Liver (tissue), 9 donors: Measurements from ENCODE around the gene PCDH1. TPM values are rescaled to one million over a fixed set of nuclear protein-coding genes. Genes with fewer than 3 reads are reported as not detected.

ENCODE experiments used
- DNase-seq: peaks from one replicate; pipeline ENCODE4 v3.0.0-alpha.2; 2017; ENCODE audit warnings: low spot score
- H3K27ac ChIP-seq, 2 donors: one replicate each; pipeline ENCODE4 v1.7.0; 2013; ENCODE audit warnings: inconsistent platforms in 2 of 2, low read length in 2 of 2, control low read depth in 1 of 2, low read depth in 1 of 2, mild to moderate bottlenecking in 1 of 2
- H3K27me3 ChIP-seq, 4 donors: one replicate each; pipeline versions ENCODE4 v1.6.1 to v1.7.0; 2013; ENCODE audit warnings: low read length in 3 of 4, inconsistent platforms in 1 of 4, mild to moderate bottlenecking in 1 of 4, moderate library complexity in 1 of 4; ENCODE audit not compliant: control insufficient read depth in 4 of 4, insufficient read depth in 4 of 4
- H3K36me3 ChIP-seq, 4 donors: one replicate each; pipeline versions ENCODE4 v1.6.1 to v1.7.0; 2013; ENCODE audit warnings: low read length in 3 of 4, mild to moderate bottlenecking in 3 of 4, low read depth in 1 of 4, moderate library complexity in 1 of 4; ENCODE audit not compliant: control insufficient read depth in 4 of 4, insufficient read depth in 3 of 4
- H3K4me1 ChIP-seq, 4 donors: one replicate each; pipeline versions ENCODE4 v1.6.1 to v1.7.0; 2013; ENCODE audit warnings: low read length in 3 of 4, mild to moderate bottlenecking in 3 of 4, moderate library complexity in 1 of 4; ENCODE audit not compliant: control insufficient read depth in 4 of 4, insufficient read depth in 4 of 4
- H3K4me3 ChIP-seq, 3 donors: one replicate each; pipeline versions ENCODE4 v1.6.1 to v1.7.0; 2013; ENCODE audit warnings: low read length in 3 of 3, control low read depth in 1 of 3, low read depth in 1 of 3, mild to moderate bottlenecking in 1 of 3
- H3K9ac ChIP-seq, 2 donors: one replicate each; pipeline ENCODE4 v1.7.0; 2013; ENCODE audit warnings: low read length in 2 of 2, mild to moderate bottlenecking in 2 of 2, moderate library complexity in 2 of 2, control low read depth in 1 of 2, low read depth in 1 of 2
- H3K9me3 ChIP-seq, 4 donors: one replicate each; pipeline versions ENCODE4 v1.6.1 to v1.7.0; 2013; ENCODE audit warnings: low read length in 3 of 4; ENCODE audit not compliant: control insufficient read depth in 4 of 4
- ATF3 ChIP-seq: IDR thresholded peaks from 2 replicates; pipeline ENCODE4 v1.6.1; 2016; ENCODE audit warnings: antibody characterized with exemption
- CTCF ChIP-seq: fragments of 150-350 bp; IDR thresholded peaks from 2 replicates; pipeline ENCODE4 v1.5.1; 2017; ENCODE audit warnings: improper control_type of control experiment, low read depth, low read length; ENCODE audit not compliant: missing input control
- EGR1 ChIP-seq, 2 donors: IDR thresholded peaks; 2 replicates each; pipeline ENCODE4 v1.6.1; 2016 to 2018; ENCODE audit warnings: antibody characterized with exemption in 2 of 2, low read depth in 2 of 2
- FOXA2 ChIP-seq: IDR thresholded peaks from 2 replicates; pipeline ENCODE4 v1.6.1; 2016; ENCODE audit warnings: antibody characterized with exemption
- GABPA ChIP-seq, 2 donors: IDR thresholded peaks in 1 of 2; conservative IDR thresholded peaks in 1 of 2; 2 replicates each; pipeline ENCODE4 v1.6.1; 2016; ENCODE audit warnings: antibody characterized with exemption in 2 of 2, mild to moderate bottlenecking in 1 of 2, moderate library complexity in 1 of 2
- HNF4G ChIP-seq: IDR thresholded peaks from 2 replicates; pipeline ENCODE4 v1.6.1; 2016; ENCODE audit warnings: antibody characterized with exemption
- JUND ChIP-seq, 2 donors: IDR thresholded peaks; 2 replicates each; pipeline ENCODE4 v1.6.1; 2016; ENCODE audit warnings: antibody characterized with exemption in 2 of 2
- MAX ChIP-seq: IDR thresholded peaks from 2 replicates; pipeline ENCODE4 v1.6.1; 2016; ENCODE audit warnings: antibody characterized with exemption
- NR2F2 ChIP-seq: IDR thresholded peaks from 2 replicates; pipeline ENCODE4 v1.6.1; 2016; ENCODE audit warnings: antibody characterized with exemption
- RAD21 ChIP-seq, 2 donors: IDR thresholded peaks; 2 replicates each; pipeline ENCODE4 v1.6.1; 2016; ENCODE audit warnings: antibody characterized with exemption in 2 of 2, mild to moderate bottlenecking in 2 of 2
- RXRA ChIP-seq, 2 donors: IDR thresholded peaks; 2 replicates each; pipeline ENCODE4 v1.6.1; 2017 to 2018; ENCODE audit warnings: antibody characterized with exemption in 2 of 2, mild to moderate bottlenecking in 1 of 2
- SP1 ChIP-seq: IDR thresholded peaks from 2 replicates; pipeline ENCODE4 v1.6.1; 2018; ENCODE audit warnings: antibody characterized with exemption, mild to moderate bottlenecking
- ZBTB33 ChIP-seq: IDR thresholded peaks from 2 replicates; pipeline ENCODE4 v1.6.1; 2016; ENCODE audit warnings: antibody characterized with exemption
- WGBS: extraction: QIAGEN DNeasy Blood & Tissue Kit; methylation state at CpG from one replicate; pipeline ENCODE4 v1.1.7; 2013; 5-methylcytosine and 5-hydroxymethylcytosine counted together
- polyA plus RNA-seq, 2 donors: library from polyadenylated mRNA; stranded (reverse) in 1 of 2; unstranded in 1 of 2; fragments of 200-250 nt in 1 of 2; fragments of >200 nt in 1 of 2; fragmentation: Nextera tagmentation in 1 of 2; extraction: Ambion mirVana in 1 of 2; gene quantifications; one replicate each; pipeline versions ENCODE4 v1.2.1 to v1.2.3, GENCODE V29; 2013 to 2015
- total RNA-seq, 2 donors: library from RNA; depleted of rRNA; stranded (reverse); fragments of >200 nt; gene quantifications; one replicate each; pipeline ENCODE4 v1.2.3, GENCODE V29; 2014
- donor health status: healthy.
- donor health status: healthy.
- donor health status: healthy.
- donor health status: healthy.
- donor health status: healthy.

Gene PCDH1
- total and polyA plus RNA-seq, 4 donors: 9.3 to 52.8 (median 15.0) TPM

GRCh38 chr5:141828162-141828561, 50.0 kb downstream of the PCDH1 start:
- no peaks in the 10 kb centered on the region for H3K27me3 ChIP-seq
- H3K9ac ChIP-seq: no peak overlapping the region
- H3K27ac ChIP-seq: no peak overlapping the region
- H3K36me3 ChIP-seq: no peaks in the 10 kb centered on the region
- no peaks in the 10 kb centered on the region for H3K9me3 ChIP-seq
- no peak for DNase-seq
- WGBS: 73% methylated on average over 4 of the region's 4 CpGs
- H3K4me1 ChIP-seq: no peaks in the 10 kb centered on the region
- no peak overlapping the region for H3K4me3 ChIP-seq
- TF ChIP-seq FOXA2 (no peak), MAX (no peak), GABPA (IDR thresholded peaks at IDR 0.05 in 1 of 2, conservative IDR thresholded peaks at IDR 0.05 in 1 of 2) (no peak), SP1 (no peak), NR2F2 (no peak), EGR1 (IDR thresholded peaks at IDR 0.05; ENCODE audit: low read depth in 2 of 2) (no peak)

GRCh38 chr5:141826674-141827073, 51.5 kb downstream of the PCDH1 start:
- H3K4me1 ChIP-seq: no peaks in the 10 kb centered on the region
- H3K27ac ChIP-seq: no peak overlapping the region
- no peaks in the 10 kb centered on the region for H3K9me3 ChIP-seq
- no peak overlapping the region for H3K4me3 ChIP-seq
- no peak for DNase-seq
- TF ChIP-seq HNF4G (no peak), MAX (no peak), GABPA (IDR thresholded peaks at IDR 0.05 in 1 of 2, conservative IDR thresholded peaks at IDR 0.05 in 1 of 2) (no peak), RAD21 (IDR thresholded peaks at IDR 0.05) (no peak), CTCF (no peak), ZBTB33 (no peak), JUND (IDR thresholded peaks at IDR 0.05) (no peak), ATF3 (no peak), RXRA (IDR thresholded peaks at IDR 0.05) (no peak)
- H3K9ac ChIP-seq: no peak overlapping the region
- 88% methylated on average over 4 of the region's 4 CpGs for WGBS
- H3K27me3 ChIP-seq: no peaks in the 10 kb centered on the region
- no peaks in the 10 kb centered on the region for H3K36me3 ChIP-seq
